ENCODE results near the gene WDR48.

Gene WDR48

GRCh38 chr3:39051649-39052561 lies at the start of gene WDR48, which contains the start of gene SCN11A:
Gene WDR48 (plus strand): TSS chr3:39052016. CDS start chr3:39052026, 10 bp downstream.
Gene SCN11A (minus strand): TSS chr3:39051944. CDS start chr3:38950362, 101,582 bp downstream.
- peak; percentile 94 for DNase-seq (ENCODE audit: low read depth)
- H3K4me3 ChIP-seq (replicated peaks; ENCODE audit: low read depth, low read length) = peak within 1 kb of the TSS; percentile 80
- no peak for TF ChIP-seq CTCF (IDR thresholded peaks at IDR 0.05; ENCODE audit: low read length, missing control alignments)

- H3K4me3 ChIP-seq (replicated peaks; ENCODE audit: low read depth, low read length) = no peak overlapping the region
- no peak for TF ChIP-seq CTCF (IDR thresholded peaks at IDR 0.05; ENCODE audit: low read length, missing control alignments)
- DNase-seq (ENCODE audit: low read depth) = no peak
Observed at GRCh38 chr3:39005295-39005694, 46.5 kb upstream of the WDR48 start.

- TF ChIP-seq CTCF (IDR thresholded peaks at IDR 0.05; ENCODE audit: low read length, missing control alignments) = no peak
- DNase-seq (ENCODE audit: low read depth) = no peak
Observed at GRCh38 chr3:39011191-39011736, 40.6 kb upstream of the WDR48 start.

GRCh38 chr3:39013289-39013688 lies 38.5 kb upstream of the WDR48 start:
- DNase-seq (ENCODE audit: low read depth) = peak; percentile 42
- no peak for TF ChIP-seq CTCF (IDR thresholded peaks at IDR 0.05; ENCODE audit: low read length, missing control alignments)
- no peak overlapping the region for H3K4me3 ChIP-seq (replicated peaks; ENCODE audit: low read depth, low read length)

More at GRCh38 chr3:39011191-39011736, 40.6 kb upstream of the WDR48 start:
- no peak overlapping the region for H3K4me3 ChIP-seq (replicated peaks; ENCODE audit: low read depth, low read length)

GRCh38 chr3:39013921-39014509 lies 37.8 kb upstream of the WDR48 start:
- no peak for TF ChIP-seq CTCF (IDR thresholded peaks at IDR 0.05; ENCODE audit: low read length, missing control alignments)
- no peak for DNase-seq (ENCODE audit: low read depth)
- no peak overlapping the region for H3K4me3 ChIP-seq (replicated peaks; ENCODE audit: low read depth, low read length)

- no peak for TF ChIP-seq CTCF (IDR thresholded peaks at IDR 0.05; ENCODE audit: low read length, missing control alignments)
- no peak for DNase-seq (ENCODE audit: low read depth)
- no peak overlapping the region for H3K4me3 ChIP-seq (replicated peaks; ENCODE audit: low read depth, low read length)
Observed at GRCh38 chr3:39015418-39015817, 36.4 kb upstream of the WDR48 start.

Data from fibroblast of pulmonary artery (primary cell).